NB4 (cell line): ENCODE measurements around the gene OTOF.

Source experiments
- MAX ChIP-seq: IDR thresholded peaks from 2 replicates; pipeline ENCODE4 v1.6.1; 2011; ENCODE audit warnings: low read depth, low read length
- POLR2A ChIP-seq: IDR thresholded peaks from 2 replicates; pipeline ENCODE4 v1.6.1; 2011; ENCODE audit warnings: mild to moderate bottlenecking; ENCODE audit not compliant: insufficient read length; ENCODE audit errors: extremely low read depth
- TF ChIP-seq, protein P1 (sequence below): IDR thresholded peaks from one replicate; pipeline ENCODE4 v1.5.1; 2012; ENCODE audit warnings: low read depth, low read length

DNA sequence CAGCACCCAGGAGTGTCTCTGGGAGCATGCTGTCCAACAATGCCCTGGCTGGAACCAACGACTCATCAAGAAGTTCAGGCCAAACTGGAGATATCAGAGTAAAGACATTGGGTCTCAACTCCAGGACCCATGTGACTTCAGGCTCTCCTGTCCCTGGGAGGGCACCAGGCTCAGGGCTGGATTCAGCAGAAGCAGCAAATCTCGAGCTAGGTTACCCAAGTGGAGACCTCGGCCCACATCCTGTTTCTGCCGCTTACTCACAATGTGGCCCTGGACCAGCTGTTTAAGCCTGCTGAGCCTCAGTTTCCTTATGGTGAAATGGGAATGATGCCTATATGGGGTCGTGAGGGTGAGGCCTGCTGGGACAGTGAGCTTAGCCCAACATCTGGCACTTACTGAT, 9.3 kb upstream of the OTOF start:
- TF ChIP-seq, protein P1, sequence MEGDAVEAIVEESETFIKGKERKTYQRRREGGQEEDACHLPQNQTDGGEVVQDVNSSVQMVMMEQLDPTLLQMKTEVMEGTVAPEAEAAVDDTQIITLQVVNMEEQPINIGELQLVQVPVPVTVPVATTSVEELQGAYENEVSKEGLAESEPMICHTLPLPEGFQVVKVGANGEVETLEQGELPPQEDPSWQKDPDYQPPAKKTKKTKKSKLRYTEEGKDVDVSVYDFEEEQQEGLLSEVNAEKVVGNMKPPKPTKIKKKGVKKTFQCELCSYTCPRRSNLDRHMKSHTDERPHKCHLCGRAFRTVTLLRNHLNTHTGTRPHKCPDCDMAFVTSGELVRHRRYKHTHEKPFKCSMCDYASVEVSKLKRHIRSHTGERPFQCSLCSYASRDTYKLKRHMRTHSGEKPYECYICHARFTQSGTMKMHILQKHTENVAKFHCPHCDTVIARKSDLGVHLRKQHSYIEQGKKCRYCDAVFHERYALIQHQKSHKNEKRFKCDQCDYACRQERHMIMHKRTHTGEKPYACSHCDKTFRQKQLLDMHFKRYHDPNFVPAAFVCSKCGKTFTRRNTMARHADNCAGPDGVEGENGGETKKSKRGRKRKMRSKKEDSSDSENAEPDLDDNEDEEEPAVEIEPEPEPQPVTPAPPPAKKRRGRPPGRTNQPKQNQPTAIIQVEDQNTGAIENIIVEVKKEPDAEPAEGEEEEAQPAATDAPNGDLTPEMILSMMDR: no peak
- no peak for TF ChIP-seq MAX
- no peak for TF ChIP-seq POLR2A
